Suppressor macrophage treated with lipopolysaccharide for 1 hour (primary cell): ENCODE data around the gene NMRK2.
A peak's percentile ranks its signal among the peaks of the same experiment; 100 is the strongest.
"Not testable (repeated sequence)": the region's sequence is repeated elsewhere in the genome, so short reads cannot be mapped to it uniquely, and the experiment has no call there.

Experiments
- DNase-seq, 3 donors: peaks; one replicate each; pipeline ENCODE4 v3.0.0-alpha.2; 2020 to 2022

Gene NMRK2

DNA sequence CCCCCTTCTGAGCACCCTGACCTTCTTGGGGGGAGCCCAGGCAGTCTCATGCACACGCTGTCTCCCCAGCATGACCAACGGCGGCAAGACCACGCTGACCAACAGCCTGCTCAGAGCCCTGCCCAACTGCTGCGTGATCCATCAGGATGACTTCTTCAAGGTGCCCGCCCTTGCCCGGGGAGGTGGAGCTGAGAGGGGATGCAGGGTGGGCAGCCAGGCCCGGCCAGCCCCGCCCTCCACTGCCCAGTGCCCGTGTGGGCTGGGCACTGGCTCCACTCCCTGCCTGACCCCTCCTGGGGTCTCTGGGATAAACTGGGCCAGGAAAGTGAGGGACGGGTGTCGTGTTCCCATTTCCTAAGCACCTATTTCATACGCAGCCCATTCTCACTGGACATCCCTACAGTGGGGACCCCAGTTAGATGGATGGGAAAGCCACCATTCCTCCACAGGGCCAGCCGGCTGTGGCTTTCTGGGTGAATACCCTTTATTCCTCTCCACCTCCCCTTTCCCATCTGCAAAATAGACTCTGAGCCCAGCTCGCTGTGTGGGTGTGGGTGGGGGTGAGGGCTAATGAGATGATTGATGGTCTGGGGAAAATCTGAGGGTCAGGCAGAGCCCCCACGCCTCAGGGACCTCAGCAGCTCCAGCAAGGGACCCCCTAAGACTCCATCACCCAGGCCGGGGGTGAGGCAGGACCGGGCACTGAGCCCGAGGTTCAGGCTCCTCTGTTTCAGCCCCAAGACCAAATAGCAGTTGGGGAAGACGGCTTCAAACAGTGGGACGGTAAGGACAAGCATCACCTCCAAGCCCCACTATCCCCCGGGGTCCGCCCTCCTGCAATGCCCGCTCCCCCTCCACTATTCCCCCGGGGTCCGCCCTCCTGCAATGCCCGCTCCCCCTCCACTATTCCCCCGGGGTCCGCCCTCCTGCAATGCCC is 3.9 kb downstream of the NMRK2 start:
- DNase-seq, result no peak

DNA sequence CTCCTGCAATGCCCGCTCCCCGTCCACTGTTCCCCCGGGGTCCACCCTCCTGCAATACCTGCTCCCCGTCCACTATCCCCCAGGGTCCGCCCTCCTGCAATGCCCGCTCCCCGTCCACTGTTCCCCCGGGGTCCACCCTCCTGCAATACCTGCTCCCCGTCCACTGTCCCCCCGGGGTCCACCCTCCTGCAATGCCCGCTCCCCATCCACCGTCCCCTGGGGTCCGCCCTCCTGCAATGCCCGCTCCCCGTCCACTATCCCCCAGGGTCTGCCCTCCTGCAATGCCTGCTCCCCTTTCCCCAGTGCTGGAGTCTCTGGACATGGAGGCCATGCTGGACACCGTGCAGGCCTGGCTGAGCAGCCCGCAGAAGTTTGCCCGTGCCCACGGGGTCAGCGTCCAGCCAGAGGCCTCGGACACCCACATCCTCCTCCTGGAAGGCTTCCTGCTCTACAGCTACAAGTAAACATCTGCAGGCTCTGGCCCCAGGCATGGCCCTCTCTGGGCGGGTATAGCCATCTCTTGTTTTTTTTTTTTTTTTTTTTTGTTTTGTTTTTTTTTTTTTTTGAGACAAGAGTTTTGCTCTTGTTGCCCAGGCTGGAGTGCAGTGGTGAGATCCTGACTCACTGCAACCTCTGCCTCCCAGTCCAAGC is 5.6 kb downstream of the NMRK2 start:
- not testable (repeated sequence) for DNase-seq

- peak in 1 of 3 donors; percentile 6 for DNase-seq
Observed at GRCh38 chr19:3942790-3943409, 10.0 kb downstream of the NMRK2 start.

DNA sequence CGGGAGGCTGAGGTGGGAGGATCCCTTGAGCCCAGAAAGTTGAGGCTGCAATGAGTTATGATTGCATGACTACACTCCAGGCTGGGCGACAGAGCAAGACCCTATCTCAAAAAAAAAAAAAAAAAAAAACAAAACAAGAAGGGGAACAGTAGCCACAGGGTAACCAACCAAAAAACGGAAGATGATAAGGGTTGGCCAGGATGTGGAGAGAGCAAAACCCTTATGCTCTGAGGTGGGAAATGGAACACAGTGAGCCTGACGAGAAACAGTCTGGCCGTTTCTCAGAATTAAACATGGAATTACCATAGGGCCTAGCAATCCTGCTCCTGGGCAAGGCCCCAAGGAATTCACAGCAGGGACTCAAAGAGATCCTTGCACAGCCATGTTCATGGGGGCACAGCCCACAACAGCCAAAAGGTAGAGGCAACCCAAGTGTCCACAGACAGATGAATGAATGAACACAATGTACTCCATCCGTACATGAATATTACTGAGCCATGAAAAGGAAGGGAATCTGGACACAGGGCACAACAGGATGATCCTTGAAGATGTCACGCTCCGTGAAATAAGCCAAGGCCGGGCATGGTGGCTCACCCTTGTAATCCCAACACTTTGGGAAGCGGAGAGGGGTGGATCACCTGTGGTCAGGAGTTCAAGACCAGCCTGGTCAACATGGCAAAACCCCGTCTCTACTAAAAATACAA is 11.3 kb downstream of the NMRK2 start:
- DNase-seq, result peak in 1 of 3 donors; percentile 5

DNA sequence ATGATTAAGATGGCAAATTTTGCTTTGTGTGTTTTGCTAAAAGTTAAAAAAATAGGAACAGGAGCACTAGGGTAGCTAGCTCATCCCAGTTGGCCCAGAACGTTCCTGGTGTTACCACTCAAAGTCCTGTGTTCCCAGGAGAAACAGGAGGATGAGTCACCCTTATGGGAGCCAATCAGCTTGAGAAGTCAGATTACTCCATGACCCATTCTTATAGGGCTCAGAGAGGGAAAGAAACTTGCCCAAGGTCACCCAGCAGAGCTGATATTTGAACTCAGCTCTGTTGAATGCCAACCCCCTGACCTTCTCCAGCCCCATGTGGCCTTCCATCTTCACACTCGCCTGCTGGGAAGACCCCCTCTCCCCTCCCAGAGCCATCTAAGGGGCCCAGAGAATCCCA is 13.0 kb downstream of the NMRK2 start:
- DNase-seq, result no peak

DNA sequence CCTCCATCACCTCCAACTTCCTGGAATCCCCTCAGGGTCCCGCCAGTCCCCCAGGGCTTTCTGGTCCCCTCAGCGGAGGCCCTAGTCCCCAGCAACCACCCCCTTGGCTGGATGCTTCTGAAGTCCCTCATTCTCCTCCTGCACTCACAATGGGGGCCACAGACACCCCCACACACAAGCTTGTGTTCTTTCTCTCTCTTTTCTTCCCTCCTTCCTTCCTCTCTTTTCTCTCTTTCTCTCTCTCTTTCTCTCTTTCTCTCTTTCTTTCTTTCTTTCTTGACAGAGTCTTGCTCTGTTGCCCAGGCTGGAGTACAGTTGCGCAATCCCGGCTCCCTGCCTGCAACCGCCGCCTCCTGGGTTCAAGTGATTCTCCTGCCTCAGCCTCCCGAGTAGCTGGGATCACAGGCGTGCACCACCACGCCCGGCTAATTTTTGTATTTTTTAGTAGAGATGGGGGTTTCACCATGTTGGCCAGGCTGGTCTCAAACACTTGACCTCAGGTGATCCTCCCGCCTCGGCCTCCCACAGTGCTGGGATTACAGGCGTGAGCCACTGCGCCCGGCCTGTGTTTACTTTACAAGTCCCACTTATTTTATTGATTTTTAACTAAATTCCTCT is 14.6 kb downstream of the NMRK2 start:
- DNase-seq, result not testable (repeated sequence)

GRCh38 chr19:3949294-3949693 is 16.4 kb downstream of the NMRK2 start:
- no peak for DNase-seq

- no peak for DNase-seq
Observed at GRCh38 chr19:3949997-3950859, 17.4 kb downstream of the NMRK2 start.

GRCh38 chr19:3950871-3951861 is 18.3 kb downstream of the NMRK2 start:
- DNase-seq, result peak in 1 of 3 donors; percentile 40

DNA sequence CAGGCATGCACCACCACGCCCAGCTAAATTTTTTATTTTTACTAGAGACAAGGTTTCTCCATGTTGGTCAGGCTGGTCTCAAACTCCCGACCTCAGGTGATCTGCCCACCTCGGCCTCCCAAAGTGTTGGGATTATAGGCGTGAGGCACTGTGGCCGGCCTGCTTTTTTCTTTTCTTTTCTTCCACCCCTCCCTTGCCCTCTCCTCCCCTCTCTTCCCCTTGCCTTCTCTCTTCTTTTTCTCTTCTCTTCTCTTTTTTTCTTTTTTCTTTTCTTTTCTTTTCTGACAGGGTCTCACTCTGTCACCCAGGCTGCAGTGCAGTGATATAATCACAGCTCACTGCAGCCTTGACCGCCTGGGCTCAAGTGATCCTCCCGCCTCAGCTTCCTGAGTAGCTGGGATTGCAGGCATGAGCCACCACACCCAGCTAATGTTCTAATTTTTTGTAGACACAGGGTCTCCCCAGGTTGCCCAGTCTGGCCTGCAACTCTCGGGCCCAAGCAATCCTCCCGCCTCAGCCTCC is 19.9 kb downstream of the NMRK2 start:
- not testable (repeated sequence) for DNase-seq

DNA sequence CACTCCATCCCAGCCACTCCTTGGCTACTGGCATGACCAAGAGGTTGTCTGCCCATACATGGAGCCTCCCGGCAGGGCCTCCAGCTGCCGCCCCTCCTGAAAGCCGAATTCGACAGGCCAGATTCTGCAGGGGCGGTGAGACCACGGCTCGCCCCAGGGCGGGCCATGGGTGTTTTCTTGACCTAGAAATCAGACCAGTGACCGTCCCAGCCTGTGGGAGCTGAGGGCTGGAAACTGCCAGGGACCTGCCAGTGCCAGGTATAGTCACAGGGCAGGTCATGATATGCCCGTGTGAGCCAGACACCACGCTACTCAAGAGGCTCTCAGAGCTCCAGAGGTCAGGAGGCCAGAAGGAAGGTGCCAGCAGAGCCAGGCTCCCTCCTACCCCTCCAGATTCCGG is 21.2 kb downstream of the NMRK2 start:
- DNase-seq, result no peak

- DNase-seq, result not testable (repeated sequence)
Observed at GRCh38 chr19:3955276-3955675, 22.4 kb downstream of the NMRK2 start.

DNA sequence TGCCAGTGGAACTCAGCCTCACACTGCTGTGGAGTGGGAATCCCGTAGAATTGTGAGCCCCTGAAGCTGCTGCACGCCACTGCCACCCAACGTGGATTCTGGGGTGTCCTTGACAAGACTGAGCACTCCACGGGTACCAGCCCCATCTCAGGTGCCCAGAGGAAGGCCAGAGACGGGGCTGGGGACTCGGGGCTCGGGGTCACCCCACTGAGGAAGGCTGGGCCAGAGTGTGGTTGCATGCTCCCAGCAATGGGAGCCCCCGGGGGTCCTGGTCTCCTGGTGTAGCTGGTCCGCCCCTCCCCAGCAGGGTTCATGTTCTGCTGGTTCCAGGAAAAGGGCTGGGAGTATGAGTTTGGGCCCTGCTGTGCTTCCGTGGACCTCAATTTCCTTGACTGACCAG is 22.8 kb downstream of the NMRK2 start:
- DNase-seq, result no peak

DNA sequence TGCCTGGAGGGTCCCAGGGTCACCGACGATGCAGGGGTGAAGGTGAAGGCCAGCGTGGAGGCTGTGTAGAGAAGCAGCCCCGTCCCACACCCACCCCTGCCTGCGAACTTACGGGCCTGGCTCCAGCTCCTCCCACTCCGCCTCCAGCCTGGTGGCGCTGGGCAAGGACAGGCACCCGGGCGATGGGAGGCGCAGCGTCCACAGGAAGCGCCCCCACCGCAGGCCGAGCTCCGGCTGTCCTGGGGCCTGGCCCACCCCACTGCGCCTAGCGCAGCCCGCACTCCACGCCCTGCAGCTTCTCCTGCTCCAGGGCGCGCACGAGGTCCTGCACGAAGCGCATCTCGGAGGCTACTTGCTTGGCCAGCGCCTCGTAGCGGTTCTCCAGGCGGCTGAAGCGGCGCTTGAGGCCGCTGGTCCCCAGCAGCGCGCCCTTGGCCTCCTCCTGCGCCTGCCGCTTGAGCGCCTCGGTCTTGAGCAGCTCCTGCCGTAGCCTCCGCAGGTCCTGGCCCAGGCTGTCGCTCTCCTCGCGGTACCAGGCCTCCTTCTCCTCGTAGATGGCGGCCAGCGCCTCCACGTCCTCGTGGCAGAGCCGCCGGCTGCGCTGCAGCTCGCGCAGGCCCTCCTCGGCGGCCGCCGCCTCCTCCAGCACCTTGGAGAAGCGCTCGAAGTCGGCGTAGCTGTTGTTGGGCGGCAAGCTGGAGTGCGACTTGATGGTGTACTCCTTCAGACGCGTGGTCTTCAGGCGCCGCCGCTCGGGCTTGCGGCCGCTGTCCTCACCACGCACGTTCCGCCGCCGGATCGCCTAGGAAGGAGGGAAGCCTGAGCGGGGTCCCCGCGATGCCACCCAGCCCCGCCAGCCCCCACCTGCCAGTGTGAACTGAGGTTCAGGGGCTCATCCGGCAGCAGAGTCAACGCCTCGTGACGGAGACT is 26.2 kb downstream of the NMRK2 start:
- DNase-seq, result no peak

GRCh38 chr19:3959766-3960131 is 26.9 kb downstream of the NMRK2 start:
- no peak for DNase-seq

DNA sequence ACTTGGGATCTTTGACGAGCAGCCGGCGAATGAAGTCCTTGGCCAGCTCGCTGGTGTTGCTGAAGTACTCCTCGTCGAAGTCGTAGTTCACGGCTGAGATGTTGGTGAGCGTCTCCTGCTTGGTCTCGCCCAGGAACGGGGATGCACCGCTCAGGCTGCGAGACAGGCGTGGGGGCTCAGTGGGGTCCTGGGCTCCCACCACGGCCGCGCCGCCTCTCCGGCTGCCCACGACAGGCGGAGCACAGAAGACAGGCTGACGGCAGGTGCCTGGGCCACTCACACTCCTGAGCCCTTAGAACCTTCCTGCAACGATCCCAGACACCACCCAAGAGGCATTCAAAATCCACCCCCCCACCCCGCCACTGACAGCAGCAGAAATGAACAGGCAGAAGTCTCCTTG is 28.1 kb downstream of the NMRK2 start:
- no peak for DNase-seq

DNA sequence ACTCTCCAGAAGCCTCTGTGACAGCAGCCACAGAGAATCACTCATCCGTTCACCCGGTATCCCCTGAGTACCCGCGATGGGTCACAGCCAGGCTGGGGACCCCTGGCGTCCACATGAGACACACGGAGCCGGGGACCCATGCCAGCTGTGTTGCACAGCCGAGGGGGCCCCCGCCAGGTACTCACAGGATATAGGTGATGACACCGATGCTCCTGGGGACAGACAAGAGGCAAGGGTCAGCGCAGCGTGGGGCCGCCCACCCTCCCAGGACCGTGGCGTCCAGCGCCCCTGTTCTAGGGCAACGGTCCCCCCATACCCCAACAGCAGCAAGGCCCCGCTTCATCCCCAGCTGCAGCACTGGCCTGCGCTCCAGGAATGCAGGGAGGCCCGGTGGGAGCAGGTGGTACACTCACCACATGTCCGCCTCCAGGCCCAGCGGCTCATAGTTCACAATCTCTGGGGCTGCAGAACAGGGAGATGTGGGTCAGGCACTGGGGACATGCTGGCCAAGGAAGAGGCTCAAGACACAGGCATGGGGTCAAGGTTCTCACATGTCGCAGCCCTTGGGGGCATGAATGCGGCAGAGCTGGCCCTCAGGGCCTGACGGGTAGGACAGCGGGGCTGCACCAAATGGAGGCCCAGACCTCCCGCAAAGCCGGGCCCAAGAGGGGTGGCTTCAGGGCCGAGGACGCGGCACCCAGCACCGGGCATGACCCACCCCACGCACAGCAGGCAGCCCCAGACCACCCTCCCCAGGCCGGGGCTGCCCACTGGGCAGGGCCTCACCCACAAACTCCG is 30.8 kb downstream of the NMRK2 start:
- DNase-seq, result no peak
